GM23338 (cell line): Measurements from ENCODE around the gene C10orf105. TPM values are rescaled to one million over a fixed set of nuclear protein-coding genes. Genes with fewer than 3 reads are reported as not detected.

Source experiments
- ATAC-seq: fragments of 200-7000 bp; cut with Tn5 transposase; 3 replicates; pipeline ENCODE4 v1.9.1; 2020
- DNase-seq: peaks from one replicate; pipeline ENCODE4 v3.0.0-alpha.2; 2015; ENCODE audit warnings: low spot score
- H2AFZ ChIP-seq: fragments of 200-600 bp; sonication (generic); 2 replicates; pipeline ENCODE4 v1.8.0; 2016; ENCODE audit warnings: antibody characterized with exemption, mild to moderate bottlenecking, moderate library complexity
- H3F3A ChIP-seq: fragments of 200-600 bp; sonication (generic); replicated peaks from 2 replicates; pipeline ENCODE4 v1.8.0; 2017; ENCODE audit warnings: antibody characterized with exemption, mixed run types, low read depth
- H3K27ac ChIP-seq: fragments of 200-600 bp; sonication (generic); 2 replicates; pipeline ENCODE4 v1.6.1; 2016; ENCODE audit warnings: low read depth
- H3K27me3 ChIP-seq: fragments of 200-600 bp; sonication (generic); 2 replicates; pipeline ENCODE4 v1.8.0; 2016; ENCODE audit warnings: mild to moderate bottlenecking, mixed run types, moderate library complexity; ENCODE audit not compliant: insufficient read depth
- H3K36me3 ChIP-seq: fragments of 200-600 bp; sonication (generic); 2 replicates; pipeline ENCODE4 v1.8.0; 2016; ENCODE audit warnings: mild to moderate bottlenecking; ENCODE audit not compliant: insufficient read depth
- H3K4me1 ChIP-seq: fragments of 200-600 bp; sonication (generic); 2 replicates; pipeline ENCODE4 v1.8.0; 2016; ENCODE audit warnings: mild to moderate bottlenecking, moderate library complexity; ENCODE audit not compliant: insufficient read depth
- H3K4me2 ChIP-seq: fragments of 200-600 bp; sonication (generic); 2 replicates; pipeline ENCODE4 v1.7.1; 2017; ENCODE audit warnings: mixed run types
- H3K4me3 ChIP-seq: fragments of 200-600 bp; sonication (generic); 2 replicates; pipeline ENCODE4 v1.6.1; 2016; ENCODE audit warnings: mixed run types
- H3K79me2 ChIP-seq: fragments of 200-600 bp; sonication (generic); replicated peaks from 2 replicates; pipeline ENCODE4 v1.8.0; 2017; ENCODE audit warnings: mild to moderate bottlenecking; ENCODE audit not compliant: insufficient read depth
- H3K9me2 ChIP-seq: fragments of 200-600 bp; sonication (generic); 2 replicates; pipeline ENCODE4 v1.8.0; 2017; ENCODE audit not compliant: insufficient read depth
- H4K20me1 ChIP-seq: fragments of 200-600 bp; sonication (generic); replicated peaks from 2 replicates; pipeline ENCODE4 v1.8.0; 2017; ENCODE audit warnings: mild to moderate bottlenecking; ENCODE audit not compliant: insufficient read depth
- H3K27ac Mint-ChIP-seq: 2 replicates; pipeline ENCODE4 v1.8.0; 2020; ENCODE audit warnings: inconsistent platforms, mild to moderate bottlenecking, moderate library complexity, mixed read lengths
- H3K27me3 Mint-ChIP-seq: 3 replicates; pipeline ENCODE4 v1.8.0; 2022; ENCODE audit warnings: low read depth, mild to moderate bottlenecking, moderate library complexity, mixed read lengths, inconsistent platforms; ENCODE audit not compliant: insufficient read depth, poor library complexity
- H3K36me3 Mint-ChIP-seq: 3 replicates; pipeline ENCODE4 v1.8.0; 2021; ENCODE audit warnings: low read depth, mild to moderate bottlenecking, inconsistent platforms, moderate library complexity, mixed read lengths
- H3K4me1 Mint-ChIP-seq: 3 replicates; pipeline ENCODE4 v1.8.0; 2020; ENCODE audit warnings: mild to moderate bottlenecking, inconsistent platforms, mixed read lengths
- H3K4me3 Mint-ChIP-seq: 3 replicates; pipeline ENCODE4 v1.8.0; 2021; ENCODE audit warnings: moderate library complexity, mild to moderate bottlenecking, inconsistent platforms, mixed read lengths
- H3K9me3 Mint-ChIP-seq: 3 replicates; pipeline ENCODE4 v1.8.0; 2020; ENCODE audit warnings: moderate library complexity, mild to moderate bottlenecking, inconsistent platforms, mixed read lengths
- CREB1 ChIP-seq: fragments of 250-450 bp; sonication (Bioruptor Pico); IDR thresholded peaks from 2 replicates; pipeline ENCODE4 v1.5.0; 2020; ENCODE audit warnings: low read depth, mild to moderate bottlenecking, moderate library complexity
- EZH2 ChIP-seq: fragments of 200-600 bp; sonication (generic); IDR thresholded peaks from one replicate; pipeline ENCODE4 v1.8.0; 2017; ENCODE audit warnings: antibody characterized with exemption, mild to moderate bottlenecking, low read depth; ENCODE audit not compliant: unreplicated experiment
- EZH2phosphoT487 ChIP-seq: fragments of 200-600 bp; sonication (generic); IDR thresholded peaks from one replicate; pipeline ENCODE4 v1.8.1; 2018; ENCODE audit warnings: antibody characterized with exemption; ENCODE audit not compliant: unreplicated experiment
- JUNB ChIP-seq: IDR thresholded peaks from one replicate; pipeline ENCODE4 v1.6.1; 2016; ENCODE audit warnings: antibody characterized with exemption; ENCODE audit not compliant: unreplicated experiment
- ZNF114 ChIP-seq: fragments of 250-450 bp; sonication (Bioruptor Pico); IDR thresholded peaks from 2 replicates; pipeline ENCODE4 v1.5.0; 2020; ENCODE audit warnings: mild to moderate bottlenecking, moderate library complexity
- ZNF331 ChIP-seq: fragments of 250-450 bp; sonication (Bioruptor Pico); IDR thresholded peaks from 2 replicates; pipeline ENCODE4 v1.5.0; 2020; ENCODE audit warnings: low read depth, mild to moderate bottlenecking, moderate library complexity
- polyA plus RNA-seq: library from polyadenylated mRNA; unstranded; fragments of >200 nt; fragmentation: Nextera tagmentation; extraction: Ambion mirVana; gene quantifications from 2 replicates; pipeline ENCODE4 v1.2.1, GENCODE V29; 2016
- total RNA-seq: library from RNA; depleted of rRNA; stranded (reverse); fragments of >200 nt; shearing (Covaris generic); gene quantifications from 2 replicates; pipeline ENCODE4 v1.2.3, GENCODE V29; 2014
- TF ChIP-seq, protein P1 (sequence below): IDR thresholded peaks from 2 replicates; pipeline ENCODE4 v1.6.1; 2016; ENCODE audit warnings: antibody characterized with exemption
- TF ChIP-seq, protein P2 (sequence below): IDR thresholded peaks from one replicate; pipeline ENCODE4 v1.6.1; 2018; ENCODE audit warnings: antibody characterized with exemption; ENCODE audit not compliant: unreplicated experiment
- TF ChIP-seq, protein P3 (sequence below), 2 experiments: fragments of 200-600 bp in 1 of 2; sonication (generic) in 1 of 2; conservative IDR thresholded peaks; 2 replicates each; pipeline versions ENCODE4 v1.5.1 to v1.6.1; 2016 to 2017; ENCODE audit warnings: antibody characterized with exemption in 2 of 2, low read depth in 2 of 2, mild to moderate bottlenecking in 2 of 2, moderate library complexity in 1 of 2

Gene C10orf105
- total and polyA plus RNA-seq, 2 experiments from 2014 or later: 0.15 to 0.17 TPM

DNA sequence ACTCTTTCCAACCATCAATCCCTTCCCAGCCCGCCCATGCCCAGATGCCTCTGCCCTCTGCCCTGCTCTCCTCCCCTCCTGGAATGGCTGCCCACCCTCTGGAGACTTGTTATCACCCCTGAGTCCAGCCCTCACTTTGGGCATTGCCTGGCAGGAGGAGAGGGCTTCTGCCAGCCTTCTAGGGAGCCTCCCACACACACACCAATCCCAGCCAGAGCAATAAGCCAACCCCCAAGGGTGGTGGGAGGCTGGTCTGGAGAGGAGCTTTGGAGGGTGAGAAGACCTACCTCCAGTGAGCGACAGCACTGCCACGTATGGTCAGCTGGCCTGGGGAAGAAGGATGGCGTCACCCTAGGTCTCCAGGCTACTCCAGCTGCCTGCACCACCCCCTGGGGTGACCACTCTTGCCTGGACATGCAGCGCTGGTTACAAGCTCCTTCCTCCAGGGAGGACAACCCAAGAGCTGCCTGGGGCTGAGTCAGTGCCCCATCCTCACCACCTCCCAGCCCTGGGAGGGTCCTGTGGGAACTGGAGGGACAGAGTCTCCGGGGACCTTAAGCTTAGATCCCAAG lies 8.4 kb downstream of the C10orf105 start:
- Mint-ChIP-seq H3K4me3 (no peak overlapping the region), H3K27ac (no peak overlapping the region), H3K36me3 (no peaks in the 10 kb centered on the region), H3K27me3 (peaks cover 20% of the 10 kb centered on the region), H3K4me1 (peaks cover 14% of the 10 kb centered on the region), H3K9me3 (no peaks in the 10 kb centered on the region)
- no peaks in the 10 kb centered on the region for H3K9me2 ChIP-seq
- H3K36me3 ChIP-seq: no peaks in the 10 kb centered on the region
- TF ChIP-seq CREB1 (CRISPR knock-in tag) (no peak), ZNF331 (no peak), JUNB (no peak), EZH2phosphoT487 (no peak), ZNF114 (CRISPR knock-in tag) (no peak)
- H3F3A ChIP-seq: no peaks in the 10 kb centered on the region
- H2AFZ ChIP-seq: no peak overlapping the region
- H4K20me1 ChIP-seq: no peaks in the 10 kb centered on the region
- no peak overlapping the region for H3K4me3 ChIP-seq
- H3K4me1 ChIP-seq: peaks cover 8% of the 10 kb centered on the region
- DNase-seq: no peak
- ATAC-seq: no peak
- no peaks in the 10 kb centered on the region for H3K79me2 ChIP-seq
- no peak overlapping the region for H3K4me2 ChIP-seq
- H3K27me3 ChIP-seq: no peaks in the 10 kb centered on the region
- H3K27ac ChIP-seq: no peak overlapping the region

DNA sequence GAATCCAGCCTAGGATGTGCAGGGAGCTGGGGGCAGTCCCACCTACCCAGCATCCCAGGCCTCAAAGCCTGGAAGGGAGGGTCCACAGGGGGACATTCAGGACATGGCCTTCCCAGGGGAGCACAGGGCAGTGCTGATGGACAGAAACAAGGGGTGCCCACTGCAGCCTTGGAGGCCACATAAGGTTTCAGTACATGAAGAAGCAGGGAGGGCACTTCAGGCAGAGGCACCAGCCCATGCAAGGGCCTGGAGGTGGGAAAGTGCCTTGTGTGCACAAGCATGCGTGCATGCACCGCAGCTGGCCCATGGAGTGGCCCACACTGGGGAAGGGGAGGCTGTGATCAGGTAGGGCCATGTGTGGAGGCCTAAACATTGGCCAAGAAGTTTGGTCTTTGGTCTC lies 9.1 kb downstream of the C10orf105 start:
- Histone ChIP-seq H3K79me2 (no peaks in the 10 kb centered on the region), H4K20me1 (no peaks in the 10 kb centered on the region), H3F3A (no peaks in the 10 kb centered on the region), H3K27ac (no peak overlapping the region), H3K27me3 (no peaks in the 10 kb centered on the region), H3K4me2 (no peak overlapping the region), H3K36me3 (no peaks in the 10 kb centered on the region), H3K4me1 (peaks cover 8% of the 10 kb centered on the region), H2AFZ (no peak overlapping the region), H3K9me2 (no peaks in the 10 kb centered on the region), H3K4me3 (no peak overlapping the region)
- Mint-ChIP-seq H3K27me3 (peaks cover 20% of the 10 kb centered on the region), H3K4me1 (peaks cover 14% of the 10 kb centered on the region), H3K9me3 (no peaks in the 10 kb centered on the region), H3K36me3 (no peaks in the 10 kb centered on the region), H3K27ac (no peak overlapping the region), H3K4me3 (no peak overlapping the region)
- no peak for ATAC-seq
- no peak for DNase-seq
- TF ChIP-seq CREB1 (CRISPR knock-in tag) (no peak), EZH2phosphoT487 (no peak), ZNF331 (no peak), EZH2 (no peak)
- TF ChIP-seq, protein P1, sequence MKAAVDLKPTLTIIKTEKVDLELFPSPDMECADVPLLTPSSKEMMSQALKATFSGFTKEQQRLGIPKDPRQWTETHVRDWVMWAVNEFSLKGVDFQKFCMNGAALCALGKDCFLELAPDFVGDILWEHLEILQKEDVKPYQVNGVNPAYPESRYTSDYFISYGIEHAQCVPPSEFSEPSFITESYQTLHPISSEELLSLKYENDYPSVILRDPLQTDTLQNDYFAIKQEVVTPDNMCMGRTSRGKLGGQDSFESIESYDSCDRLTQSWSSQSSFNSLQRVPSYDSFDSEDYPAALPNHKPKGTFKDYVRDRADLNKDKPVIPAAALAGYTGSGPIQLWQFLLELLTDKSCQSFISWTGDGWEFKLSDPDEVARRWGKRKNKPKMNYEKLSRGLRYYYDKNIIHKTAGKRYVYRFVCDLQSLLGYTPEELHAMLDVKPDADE: no peak
- TF ChIP-seq, protein P2, sequence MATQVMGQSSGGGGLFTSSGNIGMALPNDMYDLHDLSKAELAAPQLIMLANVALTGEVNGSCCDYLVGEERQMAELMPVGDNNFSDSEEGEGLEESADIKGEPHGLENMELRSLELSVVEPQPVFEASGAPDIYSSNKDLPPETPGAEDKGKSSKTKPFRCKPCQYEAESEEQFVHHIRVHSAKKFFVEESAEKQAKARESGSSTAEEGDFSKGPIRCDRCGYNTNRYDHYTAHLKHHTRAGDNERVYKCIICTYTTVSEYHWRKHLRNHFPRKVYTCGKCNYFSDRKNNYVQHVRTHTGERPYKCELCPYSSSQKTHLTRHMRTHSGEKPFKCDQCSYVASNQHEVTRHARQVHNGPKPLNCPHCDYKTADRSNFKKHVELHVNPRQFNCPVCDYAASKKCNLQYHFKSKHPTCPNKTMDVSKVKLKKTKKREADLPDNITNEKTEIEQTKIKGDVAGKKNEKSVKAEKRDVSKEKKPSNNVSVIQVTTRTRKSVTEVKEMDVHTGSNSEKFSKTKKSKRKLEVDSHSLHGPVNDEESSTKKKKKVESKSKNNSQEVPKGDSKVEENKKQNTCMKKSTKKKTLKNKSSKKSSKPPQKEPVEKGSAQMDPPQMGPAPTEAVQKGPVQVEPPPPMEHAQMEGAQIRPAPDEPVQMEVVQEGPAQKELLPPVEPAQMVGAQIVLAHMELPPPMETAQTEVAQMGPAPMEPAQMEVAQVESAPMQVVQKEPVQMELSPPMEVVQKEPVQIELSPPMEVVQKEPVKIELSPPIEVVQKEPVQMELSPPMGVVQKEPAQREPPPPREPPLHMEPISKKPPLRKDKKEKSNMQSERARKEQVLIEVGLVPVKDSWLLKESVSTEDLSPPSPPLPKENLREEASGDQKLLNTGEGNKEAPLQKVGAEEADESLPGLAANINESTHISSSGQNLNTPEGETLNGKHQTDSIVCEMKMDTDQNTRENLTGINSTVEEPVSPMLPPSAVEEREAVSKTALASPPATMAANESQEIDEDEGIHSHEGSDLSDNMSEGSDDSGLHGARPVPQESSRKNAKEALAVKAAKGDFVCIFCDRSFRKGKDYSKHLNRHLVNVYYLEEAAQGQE: no peak
- TF ChIP-seq, protein P3, sequence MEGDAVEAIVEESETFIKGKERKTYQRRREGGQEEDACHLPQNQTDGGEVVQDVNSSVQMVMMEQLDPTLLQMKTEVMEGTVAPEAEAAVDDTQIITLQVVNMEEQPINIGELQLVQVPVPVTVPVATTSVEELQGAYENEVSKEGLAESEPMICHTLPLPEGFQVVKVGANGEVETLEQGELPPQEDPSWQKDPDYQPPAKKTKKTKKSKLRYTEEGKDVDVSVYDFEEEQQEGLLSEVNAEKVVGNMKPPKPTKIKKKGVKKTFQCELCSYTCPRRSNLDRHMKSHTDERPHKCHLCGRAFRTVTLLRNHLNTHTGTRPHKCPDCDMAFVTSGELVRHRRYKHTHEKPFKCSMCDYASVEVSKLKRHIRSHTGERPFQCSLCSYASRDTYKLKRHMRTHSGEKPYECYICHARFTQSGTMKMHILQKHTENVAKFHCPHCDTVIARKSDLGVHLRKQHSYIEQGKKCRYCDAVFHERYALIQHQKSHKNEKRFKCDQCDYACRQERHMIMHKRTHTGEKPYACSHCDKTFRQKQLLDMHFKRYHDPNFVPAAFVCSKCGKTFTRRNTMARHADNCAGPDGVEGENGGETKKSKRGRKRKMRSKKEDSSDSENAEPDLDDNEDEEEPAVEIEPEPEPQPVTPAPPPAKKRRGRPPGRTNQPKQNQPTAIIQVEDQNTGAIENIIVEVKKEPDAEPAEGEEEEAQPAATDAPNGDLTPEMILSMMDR (conservative IDR thresholded peaks at IDR 0.05; ENCODE audit: low read depth in 2 of 2): no peak
